Measurements from ENCODE around the gene LYSMD1.

The LYSMD1 gene

GRCh38 chr1:151165281-151165737 is 393 bp downstream of the LYSMD1 start:
- Histone ChIP-seq H3K9ac (ENCODE audit: insufficient read length) (peak overlapping the region; percentile 88), H3K9me3 (ENCODE audit: low read depth, low read length) (no peaks in the 10 kb centered on the region), H3K4me3 (peak overlapping the region; percentile 87), H3K36me3 (ENCODE audit: insufficient read depth, low read length) (peaks cover 24% of the 10 kb centered on the region), H3K27ac (peak overlapping the region; percentile 79)
- TF ChIP-seq POLR2AphosphoS5 (IDR thresholded peaks at IDR 0.05; ENCODE audit: borderline replicate concordance, low read depth, low read length): no peak
- no peak for TF ChIP-seq FOXP2 (optimal IDR thresholded peaks at IDR 0.05; ENCODE audit: control extremely low read depth, extremely low read length, insufficient read depth)
- TF ChIP-seq EZH2 (IDR thresholded peaks at IDR 0.05): no peak
- no peak for DNase-seq (ENCODE audit: low read depth, low spot score)

GRCh38 chr1:151164732-151165280 is 896 bp downstream of the LYSMD1 start:
- Histone ChIP-seq H3K27ac (no peak overlapping the region), H3K9ac (ENCODE audit: insufficient read length) (peak overlapping the region; percentile 88), H3K4me3 (peak overlapping the region; percentile 87), H3K9me3 (ENCODE audit: low read depth, low read length) (no peaks in the 10 kb centered on the region), H3K36me3 (ENCODE audit: insufficient read depth, low read length) (peaks cover 25% of the 10 kb centered on the region)
- no peak for DNase-seq (ENCODE audit: low read depth, low spot score)
- TF ChIP-seq POLR2AphosphoS5 (IDR thresholded peaks at IDR 0.05; ENCODE audit: borderline replicate concordance, low read depth, low read length): no peak
- no peak for TF ChIP-seq FOXP2 (optimal IDR thresholded peaks at IDR 0.05; ENCODE audit: control extremely low read depth, extremely low read length, insufficient read depth)
- no peak for TF ChIP-seq EZH2 (IDR thresholded peaks at IDR 0.05)

- no peak for DNase-seq (ENCODE audit: low read depth, low spot score)
- no peaks in the 10 kb centered on the region for H3K9me3 ChIP-seq (ENCODE audit: low read depth, low read length)
- H3K36me3 ChIP-seq (ENCODE audit: insufficient read depth, low read length): peaks cover 25% of the 10 kb centered on the region; the same call in 1 of the 2 replicates
- no peak for TF ChIP-seq POLR2AphosphoS5 (IDR thresholded peaks at IDR 0.05; ENCODE audit: borderline replicate concordance, low read depth, low read length)
- TF ChIP-seq EZH2 (IDR thresholded peaks at IDR 0.05): no peak
- no peak for TF ChIP-seq FOXP2 (optimal IDR thresholded peaks at IDR 0.05; ENCODE audit: control extremely low read depth, extremely low read length, insufficient read depth)
- no peak overlapping the region for H3K9ac ChIP-seq (ENCODE audit: insufficient read length)
- H3K27ac ChIP-seq: no peak overlapping the region
- no peak overlapping the region for H3K4me3 ChIP-seq
Measured at GRCh38 chr1:151159373-151159772, 6.3 kb downstream of the LYSMD1 start.

GRCh38 chr1:151158751-151159251 is 6.9 kb downstream of the LYSMD1 start:
- Histone ChIP-seq H3K36me3 (ENCODE audit: insufficient read depth, low read length) (peaks cover 25% of the 10 kb centered on the region; the same call in 1 of the 2 replicates), H3K9ac (ENCODE audit: insufficient read length) (no peak overlapping the region), H3K9me3 (ENCODE audit: low read depth, low read length) (no peaks in the 10 kb centered on the region), H3K4me3 (no peak overlapping the region), H3K27ac (no peak overlapping the region)
- DNase-seq (ENCODE audit: low read depth, low spot score): no peak
- TF ChIP-seq POLR2AphosphoS5 (IDR thresholded peaks at IDR 0.05; ENCODE audit: borderline replicate concordance, low read depth, low read length) (no peak), FOXP2 (optimal IDR thresholded peaks at IDR 0.05; ENCODE audit: control extremely low read depth, extremely low read length, insufficient read depth) (no peak), EZH2 (IDR thresholded peaks at IDR 0.05) (no peak)

GRCh38 chr1:151158326-151158725 is 7.4 kb downstream of the LYSMD1 start:
- H3K27ac ChIP-seq: no peak overlapping the region
- TF ChIP-seq POLR2AphosphoS5 (IDR thresholded peaks at IDR 0.05; ENCODE audit: borderline replicate concordance, low read depth, low read length) (no peak), EZH2 (IDR thresholded peaks at IDR 0.05) (no peak), FOXP2 (optimal IDR thresholded peaks at IDR 0.05; ENCODE audit: control extremely low read depth, extremely low read length, insufficient read depth) (no peak)
- H3K36me3 ChIP-seq (ENCODE audit: insufficient read depth, low read length): peaks cover 25% of the 10 kb centered on the region; the same call in 1 of the 2 replicates
- H3K9me3 ChIP-seq (ENCODE audit: low read depth, low read length): no peaks in the 10 kb centered on the region
- H3K9ac ChIP-seq (ENCODE audit: insufficient read length): no peak overlapping the region
- no peak overlapping the region for H3K4me3 ChIP-seq
- no peak for DNase-seq (ENCODE audit: low read depth, low spot score)

GRCh38 chr1:151157067-151157531 is 8.6 kb downstream of the LYSMD1 start:
- Histone ChIP-seq H3K9ac (ENCODE audit: insufficient read length) (no peak overlapping the region), H3K4me3 (no peak overlapping the region), H3K27ac (no peak overlapping the region), H3K36me3 (ENCODE audit: insufficient read depth, low read length) (peaks cover 25% of the 10 kb centered on the region; the same call in 1 of the 2 replicates), H3K9me3 (ENCODE audit: low read depth, low read length) (no peaks in the 10 kb centered on the region)
- DNase-seq (ENCODE audit: low read depth, low spot score): no peak
- no peak for TF ChIP-seq EZH2 (IDR thresholded peaks at IDR 0.05)
- no peak for TF ChIP-seq POLR2AphosphoS5 (IDR thresholded peaks at IDR 0.05; ENCODE audit: borderline replicate concordance, low read depth, low read length)
- TF ChIP-seq FOXP2 (optimal IDR thresholded peaks at IDR 0.05; ENCODE audit: control extremely low read depth, extremely low read length, insufficient read depth): no peak

- no peak for TF ChIP-seq EZH2 (IDR thresholded peaks at IDR 0.05)
- Histone ChIP-seq H3K9me3 (ENCODE audit: low read depth, low read length) (no peaks in the 10 kb centered on the region), H3K4me3 (no peak within 1 kb of the TSS), H3K36me3 (ENCODE audit: insufficient read depth, low read length) (peaks cover 20% of the 10 kb centered on the region; the same call in 1 of the 2 replicates), H3K9ac (ENCODE audit: insufficient read length) (no peak within 1 kb of the TSS), H3K27ac (no peak within 1 kb of the TSS)
- DNase-seq (ENCODE audit: low read depth, low spot score): no peak
Measured at GRCh38 chr1:151156515-151156819, 9.2 kb downstream of the LYSMD1 start, which contains the start of gene TNFAIP8L2. TSS of gene TNFAIP8L2 (plus strand) at chr1:151156649. CDS start at chr1:151158698, 2,049 bp downstream.

GRCh38 chr1:151147665-151148064 is 18.0 kb downstream of the LYSMD1 start:
- Histone ChIP-seq H3K9me3 (ENCODE audit: low read depth, low read length) (no peaks in the 10 kb centered on the region), H3K4me3 (no peak overlapping the region), H3K9ac (ENCODE audit: insufficient read length) (peak overlapping the region; percentile 2), H3K36me3 (ENCODE audit: insufficient read depth, low read length) (no peaks in the 10 kb centered on the region), H3K27ac (no peak overlapping the region)
- TF ChIP-seq EZH2 (IDR thresholded peaks at IDR 0.05): no peak
- no peak for TF ChIP-seq FOXP2 (optimal IDR thresholded peaks at IDR 0.05; ENCODE audit: control extremely low read depth, extremely low read length, insufficient read depth)
- no peak for TF ChIP-seq POLR2AphosphoS5 (IDR thresholded peaks at IDR 0.05; ENCODE audit: borderline replicate concordance, low read depth, low read length)
- no peak for DNase-seq (ENCODE audit: low read depth, low spot score)

GRCh38 chr1:151147132-151147503 is 18.6 kb downstream of the LYSMD1 start:
- Histone ChIP-seq H3K9me3 (ENCODE audit: low read depth, low read length) (no peaks in the 10 kb centered on the region), H3K36me3 (ENCODE audit: insufficient read depth, low read length) (no peaks in the 10 kb centered on the region), H3K27ac (no peak overlapping the region), H3K4me3 (peak overlapping the region; percentile 93), H3K9ac (ENCODE audit: insufficient read length) (peak overlapping the region; percentile 2)
- no peak for TF ChIP-seq EZH2 (IDR thresholded peaks at IDR 0.05)
- TF ChIP-seq FOXP2 (optimal IDR thresholded peaks at IDR 0.05; ENCODE audit: control extremely low read depth, extremely low read length, insufficient read depth): no peak
- TF ChIP-seq POLR2AphosphoS5 (IDR thresholded peaks at IDR 0.05; ENCODE audit: borderline replicate concordance, low read depth, low read length): no peak
- no peak for DNase-seq (ENCODE audit: low read depth, low spot score)

All from SK-N-MC (cell line).